ENCODE measurements around the gene FCER1G. TPM values are rescaled to one million over a fixed set of nuclear protein-coding genes. Genes with fewer than 3 reads are reported as not detected.

FCER1G gene
- total RNA-seq (10 to 100 TPM; 25.4 to 32.6 TPM), polyA plus RNA-seq (10 to 100 TPM; 46.1 to 77.1 TPM)

- Histone ChIP-seq H3K27ac (ENCODE audit: low read depth in 1 of 2, low read length in 2 of 2) (peak within 1 kb of the TSS; percentile 9 to 100), H3K9ac (ENCODE audit: low read depth in 1 of 2, low read length in 2 of 2) (peak within 1 kb of the TSS in 1 of 2 donors; percentile 36), H3K36me3 (ENCODE audit: control insufficient read depth in 4 of 4, insufficient read depth in 3 of 4, low read depth in 1 of 4, low read length in 3 of 4) (peaks cover 10 to 35% (median 33%) of the 10 kb centered on the region in 4 donors), H3K4me1 (ENCODE audit: control insufficient read depth in 4 of 4, insufficient read depth in 4 of 4, low read length in 3 of 4) (peaks cover 9 to 43% (median 26%) of the 10 kb centered on the region in 4 donors), H3K9me3 (ENCODE audit: control insufficient read depth in 4 of 4, low read length in 3 of 4) (no peaks in the 10 kb centered on the region), H3K27me3 (ENCODE audit: control insufficient read depth in 4 of 4, insufficient read depth in 4 of 4, low read length in 3 of 4) (no peaks in the 10 kb centered on the region), H3K4me3 (ENCODE audit: low read depth in 1 of 3, low read length in 3 of 3) (no peak within 1 kb of the TSS)
- 83% methylated on average over 10 of the region's 10 CpGs for WGBS
- TF ChIP-seq YY1 (IDR thresholded peaks at IDR 0.05) = peak; percentile 51
- no peak for TF ChIP-seq SP1 (IDR thresholded peaks at IDR 0.05)
- no peak for TF ChIP-seq HNF4A (conservative IDR thresholded peaks at IDR 0.05)
- DNase-seq (ENCODE audit: low spot score) = no peak
These were observed at the start of gene FCER1G for GRCh38 chr1:161215076-161215475. Gene FCER1G, plus strand, starts transcription at chr1:161215295. Its CDS starts 27 bp downstream, at chr1:161215322.

GRCh38 chr1:161165742-161166668, 49.1 kb upstream of the FCER1G start, which contains the start of gene PPOX:
Gene PPOX, plus strand, starts transcription at chr1:161166426. Its CDS starts 422 bp downstream, at chr1:161166848.
- peak; percentile 97 for DNase-seq (ENCODE audit: low spot score)
- H3K27ac ChIP-seq (ENCODE audit: low read depth in 1 of 2, low read length in 2 of 2) = peak within 1 kb of the TSS; percentile 59 to 79
- under 1% methylated on average over 54 of the region's 54 CpGs for WGBS
- H3K36me3 ChIP-seq (ENCODE audit: control insufficient read depth in 4 of 4, insufficient read depth in 3 of 4, low read depth in 1 of 4, low read length in 3 of 4) = peaks cover 0 to 31% (median 12%) of the 10 kb centered on the region in 4 donors
- peak; percentile 88 for TF ChIP-seq SP1 (IDR thresholded peaks at IDR 0.05)
- no peak for TF ChIP-seq JUND (IDR thresholded peaks at IDR 0.05)
- TF ChIP-seq NR2F2 (IDR thresholded peaks at IDR 0.05) = peak; percentile 63
- no peak for TF ChIP-seq FOXA1 (IDR thresholded peaks at IDR 0.05)
- TF ChIP-seq ATF3 (IDR thresholded peaks at IDR 0.05) = no peak
- peak in 1 of 2 donors; percentile 53 for TF ChIP-seq RAD21 (IDR thresholded peaks at IDR 0.05)
- peak; percentile 23 to 39 for TF ChIP-seq HNF4A (conservative IDR thresholded peaks at IDR 0.05)
- peak; percentile 96 for TF ChIP-seq MAX (IDR thresholded peaks at IDR 0.05)
- TF ChIP-seq REST (IDR thresholded peaks at IDR 0.05) = peak; percentile 54
- peak in 1 of 2 donors; percentile 76 for TF ChIP-seq GABPA (IDR thresholded peaks at IDR 0.05 in 1 of 2, conservative IDR thresholded peaks at IDR 0.05 in 1 of 2)
- peak; percentile 45 for TF ChIP-seq TAF1 (conservative IDR thresholded peaks at IDR 0.05)
- TF ChIP-seq FOXA2 (IDR thresholded peaks at IDR 0.05) = no peak
- no peak for TF ChIP-seq HNF4G (IDR thresholded peaks at IDR 0.05)
- peak; percentile 93 for TF ChIP-seq YY1 (IDR thresholded peaks at IDR 0.05)
- peak; percentile 59 to 63 for TF ChIP-seq RXRA (IDR thresholded peaks at IDR 0.05)
- TF ChIP-seq CTCF (IDR thresholded peaks at IDR 0.05; ENCODE audit: low read depth, low read length, missing input control) = peak; percentile 26
- peak; percentile 98 for TF ChIP-seq ZBTB33 (IDR thresholded peaks at IDR 0.05)
- TF ChIP-seq EGR1 (IDR thresholded peaks at IDR 0.05; ENCODE audit: low read depth in 2 of 2) = peak in 1 of 2 donors; percentile 62
- H3K4me3 ChIP-seq (ENCODE audit: low read depth in 1 of 3, low read length in 3 of 3) = peak within 1 kb of the TSS; percentile 67 to 86 (median 82)
- H3K27me3 ChIP-seq (ENCODE audit: control insufficient read depth in 4 of 4, insufficient read depth in 4 of 4, low read length in 3 of 4) = no peaks in the 10 kb centered on the region
- H3K9me3 ChIP-seq (ENCODE audit: control insufficient read depth in 4 of 4, low read length in 3 of 4) = no peaks in the 10 kb centered on the region
- peaks cover 4 to 30% (median 21%) of the 10 kb centered on the region in 4 donors for H3K4me1 ChIP-seq (ENCODE audit: control insufficient read depth in 4 of 4, insufficient read depth in 4 of 4, low read length in 3 of 4)
- peak within 1 kb of the TSS; percentile 74 to 84 for H3K9ac ChIP-seq (ENCODE audit: low read depth in 1 of 2, low read length in 2 of 2)
